ENCODE measurements around the gene WDR75.

- TF ChIP-seq CTCF (IDR thresholded peaks at IDR 0.05; ENCODE audit: borderline replicate concordance, extremely low read depth, low read length, poor library complexity, severe bottlenecking) (no peak), EZH2 (IDR thresholded peaks at IDR 0.05; ENCODE audit: borderline replicate concordance, low read depth, low read length, severe bottlenecking) (no peak)
These were observed 70.1 kb downstream of the WDR75 start for GRCh38 chr2:189511210-189511959.
